Left forelimb (tissue), 1 donor: ENCODE results near the gene KLRF1.

Experiments
- DNase-seq: peaks from one replicate; pipeline ENCODE4 v3.0.0-alpha.2; 2018; ENCODE audit warnings: low spot score

KLRF1 gene, protein sequence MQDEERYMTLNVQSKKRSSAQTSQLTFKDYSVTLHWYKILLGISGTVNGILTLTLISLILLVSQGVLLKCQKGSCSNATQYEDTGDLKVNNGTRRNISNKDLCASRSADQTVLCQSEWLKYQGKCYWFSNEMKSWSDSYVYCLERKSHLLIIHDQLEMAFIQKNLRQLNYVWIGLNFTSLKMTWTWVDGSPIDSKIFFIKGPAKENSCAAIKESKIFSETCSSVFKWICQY

DNA sequence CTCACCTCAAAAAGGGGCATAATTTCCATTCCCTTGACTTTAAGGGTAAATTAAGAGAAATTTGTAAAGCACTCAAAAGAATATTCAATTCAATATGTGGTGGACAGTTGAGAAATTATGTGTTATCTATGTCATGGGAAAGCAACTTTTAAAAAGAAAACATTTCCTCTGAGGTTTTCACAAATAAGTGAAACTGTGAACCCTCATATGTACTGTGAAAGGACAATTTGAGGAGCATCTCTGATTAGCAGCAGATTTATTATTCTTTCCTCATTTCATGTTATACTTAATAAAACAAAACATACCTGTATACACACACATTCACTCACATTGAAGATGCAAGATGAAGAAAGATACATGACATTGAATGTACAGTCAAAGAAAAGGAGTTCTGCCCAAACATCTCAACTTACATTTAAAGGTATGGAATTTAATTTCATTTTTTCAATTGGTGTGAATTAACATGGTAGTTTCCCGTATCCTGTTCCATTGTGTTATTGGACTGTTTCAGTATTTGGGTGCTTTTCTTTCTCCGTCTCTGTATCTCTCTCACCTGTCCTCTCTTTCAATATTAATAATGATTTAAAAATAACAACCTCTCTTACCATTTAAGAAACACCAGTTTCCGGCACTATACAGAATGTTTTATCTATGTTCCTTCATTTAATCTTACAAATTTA, at the start of gene KLRF1:
TSS of gene KLRF1 (plus strand) at position 273 of the 680 bp plus-strand sequence. CDS start at position 337, 64 bp downstream.
- DNase-seq, result no peak

DNA sequence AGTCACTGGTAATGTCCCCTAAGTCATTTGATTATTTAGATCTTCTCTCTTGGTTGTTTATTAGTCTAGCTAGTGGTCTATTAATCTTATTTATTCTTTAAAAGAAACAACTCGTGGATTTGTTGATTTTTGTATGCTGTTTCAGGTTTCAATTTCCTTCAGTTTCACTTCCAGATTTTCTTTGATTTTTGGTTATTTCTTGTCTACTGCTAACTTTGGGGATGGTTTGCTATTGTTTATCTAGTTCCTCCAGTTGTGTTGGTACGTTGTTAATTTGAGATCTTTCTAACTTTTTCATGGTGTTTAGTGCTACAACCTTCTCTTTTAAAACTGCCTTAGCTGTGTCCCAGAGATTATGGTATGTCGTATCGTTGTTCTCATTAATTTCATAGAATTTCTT, 48.1 kb upstream of the KLRF1 start:
- DNase-seq, result no peak

DNA sequence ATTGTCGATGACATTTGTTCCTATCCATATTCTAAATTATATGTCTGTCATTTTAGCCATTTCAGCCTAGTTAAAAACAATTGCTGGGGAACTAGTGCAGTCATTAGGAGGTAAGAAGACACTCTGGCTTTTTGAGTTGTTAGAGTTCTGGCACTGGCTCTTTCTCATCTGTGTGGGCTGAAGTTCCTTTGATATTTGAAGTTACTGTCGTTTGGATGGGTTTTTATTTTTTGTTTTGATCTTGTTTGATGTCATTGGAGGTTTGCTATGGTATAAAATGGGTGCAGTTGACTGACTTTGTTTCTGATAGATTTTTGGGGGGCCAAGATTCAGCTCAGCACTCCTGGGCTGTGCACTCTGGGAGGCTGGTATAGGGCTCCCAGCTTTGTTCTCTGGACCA, 45.9 kb upstream of the KLRF1 start:
- DNase-seq, result no peak

DNA sequence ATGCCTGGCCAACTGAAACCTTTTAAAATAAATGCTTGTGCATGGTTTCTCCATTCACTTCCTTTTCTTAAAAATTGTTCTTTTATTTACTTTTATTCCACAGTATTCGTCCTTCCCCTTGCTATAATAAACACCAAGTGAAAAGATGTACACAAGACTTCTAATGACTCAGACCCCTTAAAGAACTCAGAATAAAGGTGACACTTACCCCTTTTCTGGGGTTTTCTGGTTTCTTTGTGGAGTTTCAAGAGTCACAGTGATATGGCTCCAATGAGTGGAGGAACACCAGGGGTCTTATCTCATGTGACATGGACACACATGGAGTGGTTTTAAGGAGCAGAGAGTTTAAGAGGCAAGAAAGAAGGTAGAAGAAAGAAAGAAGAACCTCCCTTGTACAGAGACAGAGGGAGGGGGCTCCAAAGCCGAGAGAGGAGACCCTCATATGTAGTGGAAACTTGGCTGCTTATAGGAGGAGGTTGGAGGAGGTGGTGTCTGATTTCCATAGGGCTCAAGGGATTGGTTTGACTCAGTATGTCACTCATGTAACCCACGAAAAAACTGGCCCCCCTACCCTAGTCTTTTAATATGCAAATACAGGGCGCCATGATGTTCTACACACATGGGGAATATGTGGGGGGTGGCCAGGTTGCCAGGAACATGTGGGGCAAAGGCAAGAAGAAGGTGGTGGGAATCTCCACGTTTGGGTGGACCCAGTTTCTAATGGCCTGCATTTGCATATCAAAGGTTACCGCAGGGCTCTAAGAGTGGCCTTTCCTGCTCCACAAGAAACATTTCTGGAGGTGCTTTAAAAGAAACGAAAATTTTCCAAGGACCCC, 44.5 kb upstream of the KLRF1 start:
- DNase-seq, result no peak

DNA sequence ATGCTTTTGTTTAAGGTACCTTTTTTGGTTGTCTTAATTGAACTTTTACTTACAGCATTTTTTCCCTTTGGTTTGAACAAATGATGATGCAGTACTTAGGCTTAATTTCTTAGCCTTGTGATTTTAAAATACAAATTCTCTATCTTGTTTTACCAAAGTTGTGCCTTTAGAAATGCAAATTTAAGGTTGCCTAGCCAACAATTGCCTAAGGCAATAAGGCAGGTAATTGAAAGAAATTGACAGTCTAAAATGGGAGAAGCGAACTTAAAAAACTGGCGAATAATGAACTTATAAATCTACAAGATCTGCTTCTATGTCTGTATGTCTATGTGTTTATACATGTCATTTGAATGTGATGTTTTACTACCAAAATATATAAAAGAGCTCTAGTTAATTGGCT, 43.0 kb upstream of the KLRF1 start:
- no peak for DNase-seq

DNA sequence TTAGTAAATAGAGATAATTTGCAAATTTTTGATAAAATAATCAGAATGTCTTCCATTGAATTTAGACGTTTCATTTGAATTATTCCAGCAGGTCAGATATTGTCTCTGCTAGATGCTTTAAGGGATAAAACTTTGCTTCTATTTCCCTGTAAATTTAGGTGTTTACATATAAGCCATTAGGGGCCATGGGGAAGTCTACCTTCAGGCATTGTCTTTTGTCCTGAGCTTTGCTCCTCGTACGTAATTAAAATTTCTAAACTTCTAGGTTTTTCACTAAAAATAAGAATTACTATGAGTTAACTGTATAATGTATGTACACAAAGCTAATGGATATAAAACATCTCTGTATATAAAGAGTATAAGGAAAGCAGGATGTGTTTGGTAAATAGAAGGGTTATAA, 42.5 kb upstream of the KLRF1 start:
- DNase-seq, result no peak

DNA sequence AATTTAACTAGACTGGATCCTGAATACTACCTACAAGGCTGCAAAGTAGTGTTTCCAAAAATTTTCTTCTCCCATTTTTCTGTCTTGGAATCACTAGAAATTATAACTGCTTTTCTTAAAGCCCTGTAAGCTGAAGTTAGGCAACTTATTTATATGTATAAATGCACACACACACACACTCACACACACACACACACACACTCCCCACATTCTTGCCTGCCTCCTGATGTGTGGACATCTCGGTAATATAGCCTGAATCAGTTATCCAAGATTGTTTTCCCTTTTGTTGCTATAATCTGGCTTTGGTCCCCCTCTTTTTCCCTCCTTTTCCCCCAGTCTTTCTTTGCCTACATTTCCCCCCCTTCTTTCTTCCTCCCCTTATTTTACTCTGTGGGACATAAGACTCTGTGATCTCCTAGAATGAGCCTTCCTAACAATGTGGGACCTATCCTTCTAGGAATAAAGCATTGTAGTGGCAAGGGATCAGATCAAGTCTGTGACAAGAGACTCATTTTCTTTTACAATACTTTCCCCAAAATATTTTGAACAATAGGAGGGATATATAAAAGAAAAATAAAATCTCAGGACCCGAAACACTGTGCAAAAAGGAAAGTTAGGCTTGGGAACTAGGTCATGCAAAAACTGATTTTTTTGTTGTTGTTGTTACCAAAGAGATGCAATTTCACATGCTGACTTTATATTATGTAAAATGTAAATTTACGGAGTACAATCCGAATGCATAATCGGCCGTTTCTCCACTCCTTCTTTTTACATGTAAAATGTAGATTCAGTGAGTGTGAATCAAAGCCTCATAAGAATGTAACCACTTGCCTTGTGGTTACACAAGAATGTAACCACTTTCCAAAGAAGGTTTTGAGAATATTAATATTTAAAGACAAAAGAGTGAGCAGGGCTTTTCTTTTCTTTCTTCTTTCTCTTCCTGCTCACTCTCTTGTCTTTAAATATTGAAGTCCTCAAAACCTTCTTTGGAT, 40.3 kb upstream of the KLRF1 start:
- no peak for DNase-seq

DNA sequence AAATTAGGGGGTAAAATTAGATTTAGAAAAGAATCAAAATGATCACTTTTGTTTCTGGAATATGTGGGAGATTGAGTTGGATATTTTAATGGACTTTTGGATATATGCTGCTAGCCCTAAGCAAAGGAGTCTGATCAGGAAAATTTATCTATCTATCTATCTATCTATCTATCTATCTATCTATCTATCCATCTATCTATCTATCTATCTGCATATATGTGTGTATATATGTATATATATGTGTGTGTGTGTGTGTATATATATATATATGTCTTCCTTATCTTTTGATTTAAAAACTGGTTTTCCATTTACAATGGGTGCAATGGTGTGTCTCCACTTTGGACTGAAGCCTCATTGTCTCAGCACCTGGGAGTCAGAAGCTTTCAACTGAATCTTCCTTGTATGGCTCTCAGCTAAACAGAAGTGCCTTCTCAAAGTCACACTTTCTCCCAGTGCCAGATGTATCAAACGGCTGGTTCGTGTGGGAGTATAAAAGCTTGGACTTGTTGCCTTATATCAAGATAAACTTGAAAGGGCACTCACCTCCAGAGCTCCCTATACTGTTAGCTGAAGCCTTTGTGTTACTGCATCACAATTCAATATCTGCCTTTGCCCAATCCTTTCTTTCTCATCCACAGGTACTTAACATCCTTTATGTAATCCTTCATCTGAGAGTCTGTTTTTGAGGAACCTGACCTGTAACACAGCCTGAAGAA, 34.9 kb upstream of the KLRF1 start:
- no peak for DNase-seq

DNA sequence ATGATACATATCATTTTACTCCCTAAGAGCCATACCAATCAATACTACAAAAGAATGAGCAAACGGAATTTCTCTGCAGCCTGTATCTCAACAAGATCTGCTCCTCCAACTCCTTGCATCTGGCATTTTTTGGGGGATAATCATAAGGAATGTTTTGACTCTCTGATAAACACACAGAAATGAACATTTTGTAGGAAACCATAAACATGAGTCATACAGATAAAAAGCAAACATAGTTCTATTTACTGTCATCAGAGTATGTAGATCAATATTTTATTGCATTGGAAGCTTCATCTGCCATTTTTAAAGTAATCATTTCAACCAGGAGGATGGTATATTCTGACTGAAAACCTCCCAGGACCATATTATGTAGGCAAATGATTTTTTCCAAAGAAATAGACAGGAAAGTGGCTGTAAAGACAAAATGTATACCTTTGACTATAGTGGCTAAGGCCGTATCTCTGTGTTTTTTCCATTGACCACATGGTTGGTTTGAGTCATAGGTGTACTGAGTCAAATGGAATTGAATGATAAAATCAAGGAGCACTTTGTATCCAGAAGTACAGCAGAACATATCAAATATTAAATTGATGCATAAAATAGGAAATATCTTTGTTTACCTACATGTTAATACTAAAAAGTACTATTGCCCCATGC, 34.2 kb upstream of the KLRF1 start:
- no peak for DNase-seq

DNA sequence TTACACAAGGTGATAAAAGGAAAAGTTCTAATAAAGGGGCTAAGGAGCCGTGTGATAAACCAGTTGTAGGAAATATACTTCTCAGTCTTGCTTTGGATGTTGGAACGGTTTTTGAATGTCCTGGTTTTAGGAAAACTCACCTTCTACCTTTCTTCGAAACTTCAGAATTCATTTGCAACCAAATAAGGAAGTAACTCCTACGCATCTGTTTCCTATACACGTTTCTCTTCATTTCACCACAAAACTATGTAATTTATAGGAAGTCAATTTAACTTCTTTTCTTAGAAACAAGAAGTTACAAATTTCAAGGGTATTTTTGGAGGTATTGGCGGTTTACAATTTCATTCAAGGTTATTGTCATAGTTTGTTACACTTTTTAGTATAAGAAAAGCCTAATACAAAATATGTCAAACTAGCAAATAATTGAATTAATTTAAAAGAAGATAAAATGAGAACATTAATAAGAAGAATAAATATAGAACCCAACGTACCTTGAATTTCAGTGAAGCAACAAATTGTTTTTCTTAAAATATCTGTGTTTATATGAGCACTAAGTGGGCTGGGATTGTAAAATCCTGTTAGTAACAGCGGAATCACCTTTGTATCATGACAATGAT, 33.4 kb upstream of the KLRF1 start:
- no peak for DNase-seq

DNA sequence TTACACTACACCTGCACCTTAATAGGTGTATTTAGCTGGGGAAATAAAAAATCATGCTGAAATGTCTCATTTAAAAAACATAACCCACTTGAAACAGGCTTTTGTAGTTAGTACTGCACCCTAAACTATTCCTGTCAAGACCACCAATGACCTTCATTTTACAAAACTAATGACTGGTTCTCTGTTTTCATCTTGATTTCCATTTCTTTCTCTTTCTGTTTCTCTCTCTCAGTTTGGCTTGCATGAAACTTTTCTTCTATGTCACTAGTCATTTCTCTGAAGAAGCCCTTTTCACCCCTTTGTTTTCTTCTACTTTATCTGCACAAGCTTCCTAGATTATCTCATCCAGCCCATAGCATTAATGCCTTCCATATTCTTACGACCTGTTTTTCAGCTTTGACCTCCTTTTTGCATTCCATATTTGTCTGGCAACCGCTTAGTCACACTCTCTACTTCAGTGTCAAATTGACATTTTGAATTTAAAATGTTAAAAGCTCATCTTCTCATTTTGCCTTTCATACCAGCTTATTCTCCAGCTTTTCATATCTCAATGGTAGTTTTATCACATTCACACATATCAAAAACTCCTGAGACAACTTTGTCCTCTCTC, 32.7 kb upstream of the KLRF1 start:
- DNase-seq, result no peak

DNA sequence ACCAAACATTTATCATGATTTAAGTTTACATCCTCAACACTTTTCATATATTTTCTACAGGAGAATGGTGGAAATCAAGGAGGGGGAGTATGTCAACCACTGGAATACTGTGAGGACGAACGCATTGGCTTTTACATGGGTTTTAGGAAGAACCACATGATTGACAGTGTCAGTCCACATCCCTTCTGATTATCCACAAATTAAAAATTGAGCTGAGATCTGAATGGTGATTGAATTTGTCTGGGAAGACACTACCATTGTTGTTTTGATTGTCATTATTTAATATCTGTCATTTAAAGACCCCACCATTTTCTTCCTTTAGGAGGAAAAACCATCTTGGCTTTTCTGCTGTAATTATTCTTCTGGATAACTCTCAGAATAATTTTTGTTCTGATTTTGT, 31.3 kb upstream of the KLRF1 start:
- DNase-seq, result no peak

DNA sequence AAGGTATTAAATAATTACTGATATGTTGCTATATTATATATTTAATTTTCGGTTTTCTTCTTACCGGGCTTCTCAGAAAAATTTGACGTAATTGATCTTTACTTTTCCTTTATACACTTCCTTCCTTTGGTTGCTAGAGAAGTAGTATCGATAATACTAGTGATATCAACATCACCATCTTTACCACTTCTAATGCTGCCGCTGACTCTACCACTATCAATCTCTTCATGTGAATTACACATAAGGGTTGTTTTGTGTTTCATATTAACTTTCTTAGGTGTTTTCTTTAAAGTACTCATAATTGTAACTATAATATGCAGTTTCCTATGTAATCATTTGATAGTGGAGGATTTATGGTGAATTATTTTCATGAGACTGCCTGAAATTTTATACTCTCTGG, 30.9 kb upstream of the KLRF1 start:
- DNase-seq, result no peak

DNA sequence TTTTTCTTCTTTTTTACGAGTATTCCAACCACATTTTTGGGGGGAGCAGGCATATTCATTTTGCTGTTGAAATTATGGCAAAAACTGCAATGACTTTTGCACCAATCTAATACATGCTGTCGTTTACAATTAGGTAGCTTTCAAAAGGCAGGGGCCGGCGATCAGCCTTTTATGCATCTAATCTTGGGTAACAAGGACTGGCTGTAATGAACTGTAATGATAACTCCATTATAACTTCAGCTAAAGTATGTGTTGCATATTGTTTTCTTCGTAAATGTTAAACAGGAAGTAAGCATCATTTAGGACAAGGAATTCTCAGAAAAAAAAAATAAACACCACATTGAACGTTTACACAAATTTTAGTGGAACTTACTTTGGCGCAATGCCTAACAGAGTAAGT, 30.3 kb upstream of the KLRF1 start:
- DNase-seq, result no peak

DNA sequence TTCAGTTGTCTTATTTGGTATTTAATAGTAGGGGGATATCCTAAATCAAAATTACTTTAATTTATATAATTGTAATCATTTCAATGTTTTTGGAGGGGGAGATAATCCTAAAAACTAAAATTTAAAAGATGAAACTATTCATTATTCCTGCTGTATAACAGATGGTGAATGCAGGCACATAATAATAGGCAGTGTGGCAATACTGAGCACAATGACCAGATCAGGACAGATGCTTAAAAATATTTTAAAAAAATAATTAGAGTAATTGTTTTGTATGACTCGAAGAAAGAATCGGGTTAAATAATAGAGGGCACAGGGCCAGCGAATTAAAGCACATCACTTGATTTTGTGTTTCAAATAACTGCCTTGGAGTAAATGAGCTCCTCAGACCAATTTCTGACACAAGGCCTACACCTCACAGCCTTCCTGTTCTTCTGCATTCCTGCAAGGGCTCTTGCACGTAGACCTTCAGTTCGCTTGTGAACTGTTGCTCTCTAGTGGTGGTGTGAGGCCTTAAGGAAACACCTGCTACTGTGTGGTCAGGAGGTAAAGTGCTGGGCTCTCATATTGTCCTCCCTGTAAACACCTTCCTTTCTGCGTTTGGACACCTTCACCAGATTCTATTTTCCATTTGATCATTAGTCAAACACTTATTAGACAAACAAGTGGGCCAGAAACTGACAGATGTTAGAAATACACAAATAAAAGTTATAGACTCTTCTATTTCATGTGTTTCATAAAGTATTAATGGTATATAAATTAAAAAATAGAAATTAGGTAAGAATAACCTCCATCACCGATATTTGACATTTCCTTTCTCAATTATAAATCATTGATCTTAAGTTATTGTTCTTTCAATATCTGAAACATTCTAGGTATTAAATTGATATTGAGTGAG, 29.3 kb upstream of the KLRF1 start:
- no peak for DNase-seq

DNA sequence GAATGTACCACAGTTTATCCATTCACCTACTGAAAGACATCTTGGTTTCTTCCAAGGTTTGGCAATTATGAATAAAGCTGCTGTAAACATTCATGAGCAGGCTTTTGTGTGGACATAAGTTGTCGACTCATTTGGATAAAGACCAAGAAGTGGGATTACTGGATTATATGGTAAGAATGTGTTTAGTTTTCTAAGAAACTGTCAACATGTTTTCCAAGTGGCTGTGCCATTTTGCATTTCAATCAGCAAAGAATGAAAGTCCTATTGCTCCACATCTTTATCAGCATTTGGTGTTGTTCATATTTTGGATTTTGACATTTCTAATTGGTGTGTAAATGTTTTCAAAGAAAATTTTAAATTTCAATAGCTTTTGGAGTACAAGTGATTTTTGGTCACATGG, 27.3 kb upstream of the KLRF1 start:
- DNase-seq, result no peak

DNA sequence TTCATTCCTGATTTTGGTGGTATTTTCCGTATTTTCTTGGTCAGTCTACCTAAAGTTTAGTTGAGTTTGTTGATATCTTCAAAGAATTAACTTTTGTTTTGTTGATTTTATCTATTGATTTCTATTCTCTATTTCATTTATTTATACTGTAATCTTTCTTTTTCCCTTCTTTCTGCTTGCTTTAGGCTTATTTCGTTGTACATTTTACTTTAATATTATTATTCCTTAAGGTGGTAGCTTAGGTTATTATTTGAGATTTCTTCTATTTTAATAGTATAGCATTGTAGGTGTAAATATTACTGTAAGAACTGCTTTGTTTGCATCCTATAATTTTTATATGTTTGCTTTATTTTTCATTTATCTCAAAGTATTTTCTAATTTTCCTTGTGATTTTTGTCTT, 21.4 kb upstream of the KLRF1 start:
- no peak for DNase-seq

DNA sequence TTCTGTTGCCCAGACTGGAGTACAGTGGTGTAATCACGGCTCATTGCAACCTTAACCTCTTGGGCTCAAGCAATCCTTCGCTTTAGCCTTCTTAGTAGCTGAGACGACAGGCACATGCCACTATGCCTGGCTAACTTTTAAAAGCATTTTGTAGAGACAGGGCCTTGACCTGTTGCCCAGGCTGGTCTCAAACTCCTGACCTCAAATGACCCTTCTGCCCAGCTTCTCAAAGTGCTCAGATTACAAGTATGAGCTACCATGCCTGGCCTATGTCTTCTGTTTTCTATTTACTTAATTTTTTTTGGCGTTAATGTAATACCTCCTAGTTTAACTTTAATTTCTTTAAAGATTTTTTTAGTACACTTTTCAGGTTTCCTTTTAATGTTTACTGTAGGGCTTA, 20.6 kb upstream of the KLRF1 start:
- DNase-seq, result no peak

DNA sequence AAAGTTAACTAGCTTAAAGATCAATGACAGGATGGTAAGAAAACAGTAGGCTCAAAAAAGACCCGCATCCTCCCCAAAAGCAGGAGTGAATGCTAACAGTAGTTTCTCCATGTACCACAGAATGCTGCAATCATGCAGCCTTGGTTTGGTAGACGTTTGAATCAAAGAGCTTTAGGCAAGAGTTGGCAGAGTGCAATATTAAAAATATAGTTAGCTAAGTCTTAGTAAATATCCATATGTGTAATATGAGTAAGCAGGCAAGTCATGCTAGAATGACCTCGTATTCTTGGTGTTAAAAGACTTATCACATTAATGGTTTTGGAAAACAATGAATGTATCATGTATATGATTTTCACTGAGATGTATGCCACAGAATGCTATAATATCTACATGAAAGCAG, 18.8 kb upstream of the KLRF1 start:
- no peak for DNase-seq
